HG03460 (cell line): ENCODE results near the gene EYA2.

Experiments used
- ATAC-seq: cut with Tn5 transposase; IDR thresholded peaks from one replicate; pipeline ENCODE4 v1.9.1; 2021; ENCODE audit not compliant: unreplicated experiment

EYA2 gene

GRCh38 chr20:46977204-46977603 lies 82.6 kb downstream of the EYA2 start:
- no peak for ATAC-seq

- ATAC-seq: no peak
These were observed 83.4 kb downstream of the EYA2 start for GRCh38 chr20:46977909-46978588.

- no peak for ATAC-seq
These were observed 84.4 kb downstream of the EYA2 start for GRCh38 chr20:46978951-46979491.

GRCh38 chr20:46979603-46980241 lies 85.1 kb downstream of the EYA2 start:
- ATAC-seq: no peak

GRCh38 chr20:46981184-46981583 lies 86.5 kb downstream of the EYA2 start:
- ATAC-seq: no peak

- no peak for ATAC-seq
These were observed 88.8 kb downstream of the EYA2 start for GRCh38 chr20:46983466-46983865.

- no peak for ATAC-seq
These were observed 89.8 kb downstream of the EYA2 start for GRCh38 chr20:46984405-46984804.

GRCh38 chr20:46985250-46985649 lies 90.6 kb downstream of the EYA2 start:
- no peak for ATAC-seq

- ATAC-seq: no peak
These were observed 91.0 kb downstream of the EYA2 start for GRCh38 chr20:46985671-46986070.

GRCh38 chr20:46987001-46987400 lies 92.4 kb downstream of the EYA2 start:
- no peak for ATAC-seq

GRCh38 chr20:46990017-46990595 lies 95.5 kb downstream of the EYA2 start:
- ATAC-seq: no peak

GRCh38 chr20:46990596-46991104 lies 96.0 kb downstream of the EYA2 start:
- ATAC-seq: no peak

- ATAC-seq: no peak
These were observed 96.5 kb downstream of the EYA2 start for GRCh38 chr20:46991168-46991567.

- ATAC-seq: no peak
These were observed 97.4 kb downstream of the EYA2 start for GRCh38 chr20:46991880-46992639.

- no peak for ATAC-seq
These were observed 98.0 kb downstream of the EYA2 start for GRCh38 chr20:46992640-46993035.

GRCh38 chr20:46993465-46994095 lies 98.9 kb downstream of the EYA2 start:
- no peak for ATAC-seq

GRCh38 chr20:46994341-46994740 lies 99.7 kb downstream of the EYA2 start:
- ATAC-seq: peak; percentile 94

GRCh38 chr20:46995561-46996142 lies 101.0 kb downstream of the EYA2 start:
- ATAC-seq: no peak

GRCh38 chr20:46997187-46997586 lies 102.5 kb downstream of the EYA2 start:
- no peak for ATAC-seq

- ATAC-seq: no peak
These were observed 104.0 kb downstream of the EYA2 start for GRCh38 chr20:46998477-46999240.
